OCI-LY7 (cell line): ENCODE results near the gene EPHA1. TPM values are rescaled to one million over a fixed set of nuclear protein-coding genes. Genes with fewer than 3 reads are reported as not detected.

Experiments
- BruUV-seq: library from RNA; stranded (reverse); fragments of 400-500 nt; replicated peaks from 2 replicates; lab custom pipeline; 2021; lab: Mats Ljungman, UMichigan
- CTCF ChIA-PET: fragments of 300-600 bp; sonication (Branson Sonifier 250); formaldehyde crosslinking; loops from one replicate; lab custom pipeline; 2022; ENCODE audit warnings: antibody characterized with exemption; ENCODE audit not compliant: unreplicated experiment; lab: Charles Lee
- POLR2A ChIA-PET: fragments of 300-600 bp; sonication (Branson Sonifier 250); formaldehyde crosslinking; loops from one replicate; lab custom pipeline; 2022; ENCODE audit warnings: antibody characterized with exemption; lab: Charles Lee
- DNase-seq: peaks from one replicate; pipeline ENCODE4 v3.0.0-alpha.2; 2015; ENCODE audit warnings: low spot score
- H2AFZ ChIP-seq: fragments of 200-600 bp; sonication (generic), shearing (Covaris generic); 2 replicates; pipeline ENCODE4 v1.6.1; 2014; ENCODE audit warnings: mild to moderate bottlenecking, antibody characterized with exemption, low read length, moderate library complexity
- H3K27ac ChIP-seq: fragments of 200-600 bp; sonication (generic); 2 replicates; pipeline ENCODE4 v1.5.1; 2014; ENCODE audit warnings: mixed run types, low read depth, mild to moderate bottlenecking, moderate library complexity, low read length, inconsistent platforms; ENCODE audit not compliant: poor library complexity, severe bottlenecking
- H3K36me3 ChIP-seq: fragments of 200-600 bp; sonication (generic); 2 replicates; pipeline ENCODE4 v1.6.1; 2014; ENCODE audit warnings: mild to moderate bottlenecking, antibody characterized with exemption, low read length, moderate library complexity, mixed read lengths; ENCODE audit not compliant: insufficient read depth
- H3K4me1 ChIP-seq: fragments of 200-600 bp; sonication (generic); 2 replicates; pipeline ENCODE4 v1.5.1; 2014; ENCODE audit warnings: mild to moderate bottlenecking, low read length; ENCODE audit not compliant: insufficient read depth, poor library complexity, severe bottlenecking
- H3K4me2 ChIP-seq: fragments of 200-600 bp; sonication (generic); 2 replicates; pipeline ENCODE4 v1.6.1; 2014; ENCODE audit warnings: mild to moderate bottlenecking, low read length
- H3K4me3 ChIP-seq: fragments of 200-600 bp; sonication (generic); 2 replicates; pipeline ENCODE4 v1.5.1; 2014; ENCODE audit warnings: mild to moderate bottlenecking, low read depth, low read length; ENCODE audit not compliant: poor library complexity, severe bottlenecking
- H3K79me2 ChIP-seq: fragments of 200-600 bp; sonication (generic); 2 replicates; pipeline ENCODE4 v1.6.1; 2016; ENCODE audit warnings: low read depth, mild to moderate bottlenecking, low read length, moderate library complexity, mixed read lengths; ENCODE audit not compliant: insufficient read depth
- H3K9me2 ChIP-seq: fragments of 200-600 bp; sonication (generic); 2 replicates; pipeline ENCODE4 v1.6.1; 2016; ENCODE audit warnings: mild to moderate bottlenecking, low read length, mixed read lengths; ENCODE audit not compliant: insufficient read depth
- H3K9me3 ChIP-seq: fragments of 200-600 bp; sonication (generic); 2 replicates; pipeline ENCODE4 v1.6.1; 2014; ENCODE audit warnings: mild to moderate bottlenecking, mixed run types, low read length, mixed read lengths
- H4K20me1 ChIP-seq: fragments of 200-600 bp; sonication (generic); 2 replicates; pipeline ENCODE4 v1.6.1; 2014; ENCODE audit warnings: mild to moderate bottlenecking, antibody characterized with exemption, low read length, moderate library complexity, mixed read lengths; ENCODE audit not compliant: insufficient read depth
- EZH2phosphoT487 ChIP-seq: fragments of 200-600 bp; sonication (generic); IDR thresholded peaks from 2 replicates; pipeline ENCODE4 v1.6.1; 2018; ENCODE audit warnings: low read depth, borderline replicate concordance, mild to moderate bottlenecking, mixed run types, antibody characterized with exemption, low read length, moderate library complexity, mixed read lengths
- intact Hi-C: fragments of 100-400 bp; cut with micrococcal nuclease; formaldehyde crosslinking; loops from one replicate; pipeline ENCODE4 v1.10.0; 2022; ENCODE audit not compliant: unreplicated experiment
- total RNA-seq, 2 experiments: library from RNA; depleted of rRNA in 1 of 2; stranded (reverse); fragments of >200 nt in 1 of 2; shearing (Covaris generic) in 1 of 2; gene quantifications; 2 replicates each; pipeline ENCODE4 v1.2.3, GENCODE V29; 2014 to 2022
- TF ChIP-seq, protein P1 (sequence below): fragments of 200-600 bp; sonication (generic); conservative IDR thresholded peaks from 2 replicates; pipeline ENCODE4 v1.5.1; 2014; ENCODE audit warnings: mild to moderate bottlenecking, antibody characterized with exemption, low read length, moderate library complexity, mixed read lengths

EPHA1 gene
- total RNA-seq, 2 experiments from 2014 or later = not detected

DNA sequence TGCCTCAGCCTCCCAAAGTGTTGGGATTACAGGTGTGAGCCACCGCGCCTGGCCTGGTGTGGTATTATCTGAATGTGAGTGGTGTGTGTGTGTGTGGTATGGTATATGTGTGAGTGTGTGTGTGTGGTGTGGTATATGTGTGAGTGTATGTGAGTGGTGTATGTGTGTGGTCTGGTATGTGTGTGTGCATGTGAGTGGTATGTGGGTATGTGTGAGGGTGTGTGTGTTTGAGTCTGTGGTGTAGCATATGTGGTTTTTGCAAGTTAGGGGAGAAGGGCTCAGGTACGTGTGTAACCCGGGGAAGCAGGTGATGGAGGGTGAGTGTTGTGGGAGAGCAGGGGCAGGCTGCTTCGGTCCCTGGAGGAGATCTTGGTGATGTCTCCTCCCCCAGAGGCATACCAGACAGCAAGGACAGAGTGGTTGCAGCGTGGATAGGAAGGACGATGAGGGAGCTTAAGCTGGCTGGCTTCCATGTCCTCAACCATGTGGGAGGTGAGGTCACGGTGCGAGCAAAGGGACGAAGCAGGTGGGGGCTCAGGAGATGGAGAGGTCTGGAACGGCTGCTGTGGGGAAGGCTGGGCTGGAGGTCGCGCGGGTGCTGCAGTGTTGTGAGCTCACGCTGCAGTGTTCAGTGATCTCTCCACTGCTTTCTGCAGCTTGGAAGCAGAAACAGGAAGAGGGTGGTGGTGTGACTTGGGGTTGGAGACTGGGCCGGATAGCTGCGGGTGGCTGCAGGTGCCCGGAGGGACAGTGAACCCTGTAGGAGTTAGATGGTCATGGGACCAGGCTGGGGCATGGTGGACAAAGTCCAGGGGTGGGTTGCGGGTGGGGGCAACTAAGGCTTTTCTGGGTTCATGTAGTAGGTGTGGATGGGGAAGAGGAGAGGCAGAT is 22.5 kb downstream of the EPHA1 start:
- Histone ChIP-seq H3K9me2 (no peaks in the 10 kb centered on the region), H3K79me2 (no peaks in the 10 kb centered on the region), H3K4me1 (no peaks in the 10 kb centered on the region), H2AFZ (no peak overlapping the region), H3K4me3 (no peak overlapping the region), H3K9me3 (no peaks in the 10 kb centered on the region), H3K4me2 (no peak overlapping the region), H3K36me3 (no peaks in the 10 kb centered on the region), H3K27ac (no peak overlapping the region), H4K20me1 (no peaks in the 10 kb centered on the region)
- TF ChIP-seq, protein P1, sequence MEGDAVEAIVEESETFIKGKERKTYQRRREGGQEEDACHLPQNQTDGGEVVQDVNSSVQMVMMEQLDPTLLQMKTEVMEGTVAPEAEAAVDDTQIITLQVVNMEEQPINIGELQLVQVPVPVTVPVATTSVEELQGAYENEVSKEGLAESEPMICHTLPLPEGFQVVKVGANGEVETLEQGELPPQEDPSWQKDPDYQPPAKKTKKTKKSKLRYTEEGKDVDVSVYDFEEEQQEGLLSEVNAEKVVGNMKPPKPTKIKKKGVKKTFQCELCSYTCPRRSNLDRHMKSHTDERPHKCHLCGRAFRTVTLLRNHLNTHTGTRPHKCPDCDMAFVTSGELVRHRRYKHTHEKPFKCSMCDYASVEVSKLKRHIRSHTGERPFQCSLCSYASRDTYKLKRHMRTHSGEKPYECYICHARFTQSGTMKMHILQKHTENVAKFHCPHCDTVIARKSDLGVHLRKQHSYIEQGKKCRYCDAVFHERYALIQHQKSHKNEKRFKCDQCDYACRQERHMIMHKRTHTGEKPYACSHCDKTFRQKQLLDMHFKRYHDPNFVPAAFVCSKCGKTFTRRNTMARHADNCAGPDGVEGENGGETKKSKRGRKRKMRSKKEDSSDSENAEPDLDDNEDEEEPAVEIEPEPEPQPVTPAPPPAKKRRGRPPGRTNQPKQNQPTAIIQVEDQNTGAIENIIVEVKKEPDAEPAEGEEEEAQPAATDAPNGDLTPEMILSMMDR = no peak
- TF ChIP-seq EZH2phosphoT487 = no peak
- intact Hi-C loops = no loop called here
- POLR2A ChIA-PET = no interaction called here
- CTCF ChIA-PET = interaction anchor here (1.1 kb wide), 1 partner anchor 10 kb away, joined by 3 read pairs; no protein-coding TSS in a partner anchor
- no peak for DNase-seq
- no TSS peak for BruUV-seq

DNA sequence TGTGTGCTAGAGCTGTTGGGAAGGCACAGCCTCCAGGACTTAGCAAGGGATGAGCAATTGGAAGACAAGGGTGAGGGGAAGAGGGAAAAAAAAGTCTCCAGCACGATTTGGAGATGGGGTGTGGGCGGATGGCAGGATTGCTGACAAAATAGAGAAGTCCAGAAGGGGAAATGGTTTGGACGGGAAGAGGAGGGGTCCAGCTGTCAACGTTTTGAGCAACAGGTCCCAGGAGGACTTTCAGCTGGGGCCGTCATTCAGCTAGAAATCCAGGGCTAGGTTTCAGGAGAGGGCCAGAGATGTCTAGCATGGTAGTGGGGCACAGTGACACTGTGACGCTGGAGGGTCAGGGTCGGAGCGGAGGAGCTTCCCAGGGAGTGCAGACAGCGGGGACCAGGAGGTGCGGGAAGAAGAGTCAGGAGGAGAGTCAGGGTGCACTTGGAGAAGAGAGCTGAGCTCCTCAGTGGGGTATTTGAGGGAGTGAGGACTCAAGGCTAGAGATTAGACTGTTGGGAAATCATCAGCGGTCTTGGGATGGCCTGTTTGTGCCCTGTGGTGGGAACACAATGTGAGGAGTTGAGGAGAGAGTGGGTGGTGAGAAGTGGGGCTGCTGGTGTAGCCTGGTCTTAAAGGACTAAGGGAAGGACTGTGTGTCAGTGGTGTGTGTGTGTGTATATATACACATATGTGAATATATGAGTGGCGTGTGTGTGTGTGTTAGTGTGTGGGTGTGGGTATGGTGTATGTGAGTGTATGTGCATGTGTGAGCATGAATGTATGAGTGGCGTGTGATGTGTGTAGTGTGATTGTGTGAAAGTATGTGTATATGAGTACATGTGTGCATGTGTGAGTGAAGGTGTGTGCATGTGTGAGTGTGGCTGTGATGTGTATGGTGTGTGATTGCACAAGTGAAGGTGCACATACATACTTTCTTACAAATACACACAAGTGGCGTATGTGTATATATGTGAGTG is 23.7 kb downstream of the EPHA1 start:
- no TSS peak for BruUV-seq
- TF ChIP-seq EZH2phosphoT487 = no peak
- TF ChIP-seq, protein P1 = no peak
- H3K4me1 ChIP-seq = no peaks in the 10 kb centered on the region
- H3K9me3 ChIP-seq = no peaks in the 10 kb centered on the region
- DNase-seq = no peak
- H4K20me1 ChIP-seq = no peaks in the 10 kb centered on the region
- no peak overlapping the region for H3K4me2 ChIP-seq
- intact Hi-C loops = no loop called here
- no peak overlapping the region for H2AFZ ChIP-seq
- no peak overlapping the region for H3K4me3 ChIP-seq
- no peak overlapping the region for H3K27ac ChIP-seq
- CTCF ChIA-PET = no interaction called here
- H3K9me2 ChIP-seq = no peaks in the 10 kb centered on the region
- no peaks in the 10 kb centered on the region for H3K36me3 ChIP-seq
- POLR2A ChIA-PET = interaction anchor here (0.6 kb wide), 1 partner anchor 95 kb away, joined by 7 read pairs; no protein-coding TSS in a partner anchor
- no peaks in the 10 kb centered on the region for H3K79me2 ChIP-seq
